MM.1S (cell line): ENCODE data around the gene ITGA11.

ENCODE experiments used
- DNase-seq: peaks from one replicate; pipeline ENCODE4 v3.0.0-alpha.2; 2015
- H2AFZ ChIP-seq: fragments of 300-600 bp; sonication (generic); 2 replicates; pipeline ENCODE4 v1.6.0; 2016; ENCODE audit warnings: antibody characterized with exemption, low read length
- H3F3A ChIP-seq: fragments of 300-600 bp; sonication (generic); 2 replicates; pipeline ENCODE4 v1.6.1; 2016; ENCODE audit warnings: mild to moderate bottlenecking, antibody characterized with exemption, low read length, moderate library complexity, mixed read lengths; ENCODE audit not compliant: insufficient read depth
- H3K27ac ChIP-seq: fragments of 300-600 bp; sonication (generic); 2 replicates; pipeline ENCODE4 v1.5.1; 2016; ENCODE audit warnings: mild to moderate bottlenecking, low read length
- H3K27me3 ChIP-seq: fragments of 300-600 bp; sonication (generic); replicated peaks from 2 replicates; pipeline ENCODE4 v1.6.0; 2016; ENCODE audit warnings: low read length; ENCODE audit not compliant: insufficient read depth
- H3K36me3 ChIP-seq: fragments of 300-600 bp; sonication (generic); replicated peaks from 2 replicates; pipeline ENCODE4 v1.6.1; 2016; ENCODE audit warnings: mild to moderate bottlenecking, low read length, mixed read lengths; ENCODE audit not compliant: insufficient read depth
- H3K4me1 ChIP-seq: fragments of 300-600 bp; sonication (generic); 2 replicates; pipeline ENCODE4 v1.6.1; 2016; ENCODE audit warnings: low read length, mixed read lengths
- H3K4me2 ChIP-seq: fragments of 300-600 bp; sonication (generic); 2 replicates; pipeline ENCODE4 v1.6.0; 2016; ENCODE audit warnings: low read depth, low read length
- H3K4me3 ChIP-seq: fragments of 300-600 bp; sonication (generic); 2 replicates; pipeline ENCODE4 v1.5.1; 2016; ENCODE audit warnings: low read length, mixed read lengths
- H3K79me2 ChIP-seq: fragments of 300-600 bp; sonication (generic); 2 replicates; pipeline ENCODE4 v1.6.1; 2016; ENCODE audit warnings: mixed run types, low read length, mixed read lengths
- H3K9ac ChIP-seq: fragments of 300-600 bp; sonication (generic); 2 replicates; pipeline ENCODE4 v1.6.1; 2016; ENCODE audit warnings: low read length, mixed read lengths
- H3K9me2 ChIP-seq: fragments of 300-600 bp; sonication (generic); replicated peaks from 2 replicates; pipeline ENCODE4 v1.6.1; 2016; ENCODE audit warnings: mild to moderate bottlenecking, low read length, mixed read lengths; ENCODE audit not compliant: insufficient read depth
- H3K9me3 ChIP-seq: fragments of 300-600 bp; sonication (generic); replicated peaks from 2 replicates; pipeline ENCODE4 v1.6.1; 2016; ENCODE audit warnings: mild to moderate bottlenecking, low read length, mixed read lengths; ENCODE audit not compliant: insufficient read depth
- H4K20me1 ChIP-seq: fragments of 300-600 bp; sonication (generic); 2 replicates; pipeline ENCODE4 v1.6.1; 2016; ENCODE audit warnings: mild to moderate bottlenecking, low read length, moderate library complexity, mixed read lengths; ENCODE audit not compliant: insufficient read depth
- CTCF ChIP-seq: fragments of 300-600 bp; sonication (generic); IDR thresholded peaks from 2 replicates; pipeline ENCODE4 v1.5.1; 2016; ENCODE audit warnings: antibody characterized with exemption, low read length, mixed read lengths
- EZH2 ChIP-seq: fragments of 300-600 bp; sonication (generic); optimal IDR thresholded peaks from 2 replicates; pipeline ENCODE3; 2017; ENCODE audit warnings: low read depth, mild to moderate bottlenecking, antibody characterized with exemption, low read length, mixed read lengths
- EZH2phosphoT487 ChIP-seq: fragments of 300-600 bp; sonication (generic); IDR thresholded peaks from 2 replicates; pipeline ENCODE4 v1.6.1; 2018; ENCODE audit warnings: antibody characterized with exemption, low read length

Gene ITGA11

GRCh38 chr15:68427963-68428362 is 4.0 kb downstream of the ITGA11 start:
- Histone ChIP-seq H3K4me2 (no peak overlapping the region), H3K27ac (no peak overlapping the region), H3K9me3 (no peaks in the 10 kb centered on the region), H3F3A (no peaks in the 10 kb centered on the region), H3K9me2 (no peaks in the 10 kb centered on the region), H3K79me2 (no peaks in the 10 kb centered on the region), H3K4me3 (no peak overlapping the region), H4K20me1 (no peaks in the 10 kb centered on the region), H3K4me1 (no peaks in the 10 kb centered on the region), H2AFZ (no peak overlapping the region), H3K27me3 (peaks cover 3% of the 10 kb centered on the region; the same call in 1 of the 2 replicates), H3K36me3 (no peaks in the 10 kb centered on the region), H3K9ac (no peak overlapping the region)
- TF ChIP-seq EZH2, result no peak
- TF ChIP-seq CTCF, result no peak
- TF ChIP-seq EZH2phosphoT487, result no peak
- DNase-seq, result no peak

GRCh38 chr15:68427366-68427765 is 4.6 kb downstream of the ITGA11 start:
- no peak overlapping the region for H3K4me3 ChIP-seq
- no peak overlapping the region for H3K4me2 ChIP-seq
- no peaks in the 10 kb centered on the region for H3K9me3 ChIP-seq
- no peaks in the 10 kb centered on the region for H3F3A ChIP-seq
- TF ChIP-seq EZH2 (no peak), CTCF (no peak), EZH2phosphoT487 (no peak)
- no peaks in the 10 kb centered on the region for H3K9me2 ChIP-seq
- no peaks in the 10 kb centered on the region for H3K79me2 ChIP-seq
- no peak overlapping the region for H2AFZ ChIP-seq
- no peaks in the 10 kb centered on the region for H3K36me3 ChIP-seq
- DNase-seq, result no peak
- H3K27ac ChIP-seq, result no peak overlapping the region
- no peaks in the 10 kb centered on the region for H4K20me1 ChIP-seq
- no peak overlapping the region for H3K9ac ChIP-seq
- H3K4me1 ChIP-seq, result no peaks in the 10 kb centered on the region
- H3K27me3 ChIP-seq, result peaks cover 3% of the 10 kb centered on the region; the same call in 1 of the 2 replicates

- 0 out of 2 replicates have a peak, but pooled peaks cover 3% of the 10 kb centered on the region for H3K27me3 ChIP-seq
- H2AFZ ChIP-seq, result no peak overlapping the region
- no peaks in the 10 kb centered on the region for H3K9me2 ChIP-seq
- no peaks in the 10 kb centered on the region for H4K20me1 ChIP-seq
- no peak for TF ChIP-seq EZH2
- no peak for TF ChIP-seq CTCF
- no peak for TF ChIP-seq EZH2phosphoT487
- no peaks in the 10 kb centered on the region for H3F3A ChIP-seq
- no peak for DNase-seq
- no peaks in the 10 kb centered on the region for H3K79me2 ChIP-seq
- no peak overlapping the region for H3K9ac ChIP-seq
- no peaks in the 10 kb centered on the region for H3K36me3 ChIP-seq
- H3K27ac ChIP-seq, result no peak overlapping the region
- H3K9me3 ChIP-seq, result no peaks in the 10 kb centered on the region
- no peaks in the 10 kb centered on the region for H3K4me1 ChIP-seq
- H3K4me3 ChIP-seq, result no peak overlapping the region
- H3K4me2 ChIP-seq, result no peak overlapping the region
These were observed 5.8 kb downstream of the ITGA11 start for GRCh38 chr15:68426116-68426515.
